HuH-7 (cell line): Measurements from ENCODE around the gene SYNGAP1.

ENCODE experiments used
- DNase-seq: peaks from one replicate; pipeline ENCODE4 v3.0.0; 2011; ENCODE audit warnings: low spot score

The SYNGAP1 gene

GRCh38 chr6:33438978-33439594 is 19.2 kb downstream of the SYNGAP1 start:
- DNase-seq: no peak

DNA sequence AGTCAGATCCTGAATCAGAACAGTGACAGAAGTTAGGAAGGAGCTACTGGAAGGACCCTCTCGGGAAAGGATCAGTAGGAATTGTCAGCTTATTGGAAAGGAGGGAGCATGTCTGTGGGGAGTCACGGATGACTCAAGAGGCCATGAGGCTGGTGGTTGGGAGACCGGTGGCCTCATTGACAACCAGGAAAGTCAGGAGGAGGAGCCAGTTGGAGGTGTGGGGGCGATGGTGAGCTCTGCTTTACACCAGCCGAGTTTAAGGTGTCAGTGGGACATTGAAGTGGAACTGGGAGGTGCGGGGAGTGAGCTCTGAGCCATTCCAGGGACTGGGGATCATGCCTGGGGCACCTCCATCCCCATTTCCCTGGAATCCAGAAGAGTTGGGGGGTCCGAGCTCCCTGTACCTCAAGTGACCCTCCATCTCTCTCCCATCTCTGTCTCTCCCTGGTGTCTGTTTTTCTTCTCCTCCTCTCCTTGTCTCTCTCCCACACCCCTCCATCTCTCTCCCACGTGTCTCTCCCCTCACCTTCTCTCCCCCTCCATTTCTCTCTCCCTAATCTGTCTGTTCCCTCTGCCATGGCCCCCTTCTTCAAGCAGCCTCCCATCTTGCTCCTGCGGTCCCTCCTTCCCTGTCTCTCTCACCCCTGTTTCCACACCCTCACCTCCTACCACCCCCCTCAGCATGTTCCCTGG is 20.2 kb downstream of the SYNGAP1 start:
- DNase-seq: no peak

- no peak for DNase-seq
Observed at GRCh38 chr6:33440649-33441309, 20.9 kb downstream of the SYNGAP1 start.

DNA sequence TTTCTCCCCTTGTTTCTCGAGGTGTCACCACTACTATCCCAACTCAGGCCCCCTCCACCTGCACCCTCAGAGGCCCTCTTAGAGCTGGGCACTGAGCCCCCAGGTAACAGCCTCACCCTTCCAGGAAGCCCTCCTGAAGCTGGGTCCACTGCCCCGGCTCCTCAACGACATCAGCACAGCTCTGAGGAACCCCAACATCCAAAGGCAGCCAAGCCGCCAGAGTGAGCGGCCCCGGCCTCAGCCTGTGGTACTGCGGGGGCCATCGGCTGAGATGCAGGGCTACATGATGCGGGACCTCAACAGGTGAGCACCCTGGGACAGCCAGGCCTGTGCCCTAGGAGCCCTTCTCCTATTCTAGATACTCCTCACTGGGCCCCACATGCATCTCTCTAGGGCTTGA is 21.6 kb downstream of the SYNGAP1 start:
- no peak for DNase-seq

DNA sequence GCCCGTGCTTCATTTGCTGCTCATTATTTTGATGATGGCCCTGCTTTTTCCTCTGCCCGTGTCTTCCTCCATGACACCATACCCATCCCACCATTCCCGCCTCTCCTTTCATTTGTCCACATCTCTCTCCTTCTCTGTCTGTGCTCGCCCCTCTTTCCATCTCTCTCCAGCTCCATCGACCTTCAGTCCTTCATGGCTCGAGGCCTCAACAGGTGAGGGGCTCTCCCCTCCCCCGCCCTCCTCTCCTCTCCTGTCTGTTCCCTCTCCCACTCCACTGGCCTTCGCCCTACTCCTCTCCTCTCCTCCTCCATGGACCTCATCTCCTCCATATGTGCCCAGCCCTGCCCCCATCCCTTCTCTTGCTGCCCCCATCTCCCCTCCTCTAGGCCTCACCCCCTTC is 22.4 kb downstream of the SYNGAP1 start:
- no peak for DNase-seq

- no peak for DNase-seq
Observed at GRCh38 chr6:33443025-33443424, 23.2 kb downstream of the SYNGAP1 start.

GRCh38 chr6:33443619-33444504 is 24.0 kb downstream of the SYNGAP1 start:
- no peak for DNase-seq

DNA sequence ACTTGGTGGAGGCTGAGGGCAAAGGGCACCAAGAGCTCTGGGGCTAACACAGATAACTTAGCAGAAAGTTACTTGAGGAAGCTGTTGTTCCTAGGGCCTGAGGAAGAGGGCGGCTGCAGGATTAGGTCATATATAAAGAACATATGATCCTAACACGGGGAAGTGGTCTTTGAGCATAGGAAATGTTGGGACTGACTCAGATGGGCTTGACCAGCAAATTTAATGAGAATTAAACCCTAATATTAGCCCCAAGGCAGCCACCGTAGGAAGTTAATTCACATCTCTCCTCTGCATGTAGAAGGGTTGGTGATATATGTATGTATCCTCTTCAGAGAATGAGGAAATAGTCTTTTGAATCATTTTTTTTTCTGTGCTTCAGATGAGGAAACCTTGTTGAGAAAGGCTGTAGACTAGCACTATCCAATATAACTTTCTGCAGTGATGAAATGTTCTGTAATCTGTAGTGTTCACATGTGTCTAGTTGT is 25.3 kb downstream of the SYNGAP1 start:
- no peak for DNase-seq

- DNase-seq: no peak
Observed at GRCh38 chr6:33446356-33446755, 26.5 kb downstream of the SYNGAP1 start.

DNA sequence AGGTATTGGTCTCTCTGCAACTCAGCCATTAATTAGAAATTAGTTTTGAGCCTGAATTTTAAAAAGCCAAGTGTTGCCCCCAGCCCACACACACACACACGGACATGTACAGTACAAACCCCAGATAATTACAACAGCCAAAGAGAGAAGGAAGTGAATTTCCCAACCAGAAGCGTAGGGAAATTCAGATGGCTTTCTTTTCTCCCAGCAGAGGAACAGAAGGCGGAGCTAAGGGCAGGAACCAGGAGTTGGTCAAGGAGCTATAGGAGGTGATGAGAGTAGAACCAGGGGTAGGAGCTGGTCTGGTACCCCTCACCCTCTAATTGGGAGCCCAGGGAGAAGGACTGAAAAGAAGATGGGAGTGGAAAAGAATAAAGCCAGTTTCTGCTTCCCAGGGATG is 30.6 kb downstream of the SYNGAP1 start:
- DNase-seq: no peak

DNA sequence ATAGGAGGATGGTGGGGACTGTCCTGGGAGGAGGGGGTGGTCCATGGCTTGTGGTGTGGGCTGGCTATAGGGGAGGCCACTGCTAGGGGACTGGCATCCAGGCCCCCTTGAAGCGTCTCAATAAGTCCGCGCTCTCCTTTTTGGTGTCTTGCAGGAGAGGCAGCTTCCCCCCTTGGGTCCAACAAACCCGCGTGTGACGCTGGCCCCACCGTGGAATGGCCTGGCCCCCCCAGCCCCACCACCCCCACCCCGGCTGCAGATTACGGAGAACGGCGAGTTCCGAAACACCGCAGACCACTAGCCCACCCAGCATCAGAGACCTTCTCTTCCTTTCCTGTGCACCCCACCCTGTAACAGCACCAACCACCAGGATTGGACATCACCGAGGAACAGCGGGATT is 31.7 kb downstream of the SYNGAP1 start:
- no peak for DNase-seq

DNA sequence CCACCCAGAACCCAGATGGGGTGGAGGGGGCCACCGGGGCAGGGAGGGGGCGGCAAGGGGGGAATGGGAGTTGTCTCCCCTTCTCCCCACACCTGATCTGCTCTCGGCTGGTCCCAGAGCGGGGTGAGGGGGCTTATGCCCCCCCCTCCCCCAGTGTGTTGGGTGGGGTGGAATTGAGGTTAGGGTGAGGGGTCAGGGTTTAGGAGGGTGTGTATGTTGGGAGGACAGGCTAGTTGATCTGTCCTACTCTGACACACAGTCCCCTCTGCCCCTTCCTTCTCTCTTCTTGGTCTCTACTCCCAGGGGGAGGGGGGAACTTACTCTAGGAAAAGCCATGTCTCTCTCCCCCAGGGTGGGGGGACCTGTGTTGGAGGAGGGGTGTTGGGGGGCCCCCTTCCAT is 32.6 kb downstream of the SYNGAP1 start:
- DNase-seq: no peak

- DNase-seq: no peak
Observed at GRCh38 chr6:33453393-33454008, 33.6 kb downstream of the SYNGAP1 start.

GRCh38 chr6:33454009-33454946 is 34.4 kb downstream of the SYNGAP1 start, which contains the start of gene ZBTB9:
Gene ZBTB9 (plus strand): TSS chr6:33454576. CDS start chr6:33455101, 525 bp downstream.
- DNase-seq: peak; percentile 99

DNA sequence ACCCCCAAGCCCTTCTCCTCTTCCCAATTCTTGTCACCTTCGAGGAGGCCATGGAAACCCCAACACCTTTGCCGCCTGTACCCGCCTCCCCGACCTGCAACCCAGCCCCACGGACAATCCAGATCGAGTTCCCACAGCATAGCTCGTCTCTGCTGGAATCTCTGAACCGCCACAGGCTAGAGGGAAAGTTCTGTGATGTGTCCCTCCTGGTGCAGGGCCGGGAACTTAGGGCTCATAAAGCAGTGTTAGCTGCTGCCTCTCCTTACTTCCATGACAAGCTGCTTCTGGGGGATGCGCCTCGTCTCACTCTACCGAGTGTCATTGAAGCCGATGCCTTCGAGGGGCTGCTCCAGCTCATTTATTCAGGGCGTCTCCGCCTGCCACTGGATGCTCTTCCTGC is 35.2 kb downstream of the SYNGAP1 start:
- no peak for DNase-seq

GRCh38 chr6:33456156-33456555 is 36.3 kb downstream of the SYNGAP1 start:
- no peak for DNase-seq

GRCh38 chr6:33458676-33459075 is 38.8 kb downstream of the SYNGAP1 start:
- DNase-seq: no peak

GRCh38 chr6:33459226-33459625 is 39.4 kb downstream of the SYNGAP1 start:
- DNase-seq: no peak

- no peak for DNase-seq
Observed at GRCh38 chr6:33466075-33466735, 46.3 kb downstream of the SYNGAP1 start.

- no peak for DNase-seq
Observed at GRCh38 chr6:33467091-33467490, 47.2 kb downstream of the SYNGAP1 start.
